Retinal pigment epithelial cell (primary cell): ENCODE results near the gene HOXB2.

Experiments
- DNase-seq: peaks from one replicate; pipeline ENCODE4 v3.0.0-alpha.2; 2010; ENCODE audit warnings: low read depth
- H3K4me3 ChIP-seq: 2 replicates; pipeline ENCODE4 v1.5.1; 2011; ENCODE audit warnings: mild to moderate bottlenecking, low read length, control low read depth, moderate library complexity
- TF ChIP-seq, protein P1 (sequence below): conservative IDR thresholded peaks from 2 replicates; pipeline ENCODE4 v1.5.1; 2011; ENCODE audit warnings: low read depth, low read length, control low read depth, inconsistent platforms

The HOXB2 gene

DNA sequence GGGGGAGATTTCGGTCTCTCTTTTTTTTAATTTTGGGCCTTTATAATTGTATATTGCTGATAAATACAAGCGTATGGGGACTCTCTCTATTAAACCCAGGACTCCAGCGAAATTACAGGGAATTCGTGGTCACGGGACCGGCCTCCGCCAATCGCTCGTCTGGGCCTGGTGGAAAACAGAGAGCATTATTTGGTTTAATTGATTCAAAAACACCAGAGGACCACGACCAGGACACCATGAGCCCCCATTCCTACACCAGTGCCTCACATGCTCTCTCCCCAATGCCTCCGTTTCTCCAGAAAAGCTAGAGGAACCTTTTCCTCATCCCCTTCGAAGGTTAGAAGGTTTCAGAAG lies at the start of gene HOXB2:
HOXB2 (minus strand) TSS at position 88 of the 354 bp plus-strand sequence. CDS start 198 bp downstream, outside the sequence.
- H3K4me3 ChIP-seq = peak within 1 kb of the TSS; percentile 36
- no peak for DNase-seq
- TF ChIP-seq, protein P1, sequence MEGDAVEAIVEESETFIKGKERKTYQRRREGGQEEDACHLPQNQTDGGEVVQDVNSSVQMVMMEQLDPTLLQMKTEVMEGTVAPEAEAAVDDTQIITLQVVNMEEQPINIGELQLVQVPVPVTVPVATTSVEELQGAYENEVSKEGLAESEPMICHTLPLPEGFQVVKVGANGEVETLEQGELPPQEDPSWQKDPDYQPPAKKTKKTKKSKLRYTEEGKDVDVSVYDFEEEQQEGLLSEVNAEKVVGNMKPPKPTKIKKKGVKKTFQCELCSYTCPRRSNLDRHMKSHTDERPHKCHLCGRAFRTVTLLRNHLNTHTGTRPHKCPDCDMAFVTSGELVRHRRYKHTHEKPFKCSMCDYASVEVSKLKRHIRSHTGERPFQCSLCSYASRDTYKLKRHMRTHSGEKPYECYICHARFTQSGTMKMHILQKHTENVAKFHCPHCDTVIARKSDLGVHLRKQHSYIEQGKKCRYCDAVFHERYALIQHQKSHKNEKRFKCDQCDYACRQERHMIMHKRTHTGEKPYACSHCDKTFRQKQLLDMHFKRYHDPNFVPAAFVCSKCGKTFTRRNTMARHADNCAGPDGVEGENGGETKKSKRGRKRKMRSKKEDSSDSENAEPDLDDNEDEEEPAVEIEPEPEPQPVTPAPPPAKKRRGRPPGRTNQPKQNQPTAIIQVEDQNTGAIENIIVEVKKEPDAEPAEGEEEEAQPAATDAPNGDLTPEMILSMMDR = no peak

DNA sequence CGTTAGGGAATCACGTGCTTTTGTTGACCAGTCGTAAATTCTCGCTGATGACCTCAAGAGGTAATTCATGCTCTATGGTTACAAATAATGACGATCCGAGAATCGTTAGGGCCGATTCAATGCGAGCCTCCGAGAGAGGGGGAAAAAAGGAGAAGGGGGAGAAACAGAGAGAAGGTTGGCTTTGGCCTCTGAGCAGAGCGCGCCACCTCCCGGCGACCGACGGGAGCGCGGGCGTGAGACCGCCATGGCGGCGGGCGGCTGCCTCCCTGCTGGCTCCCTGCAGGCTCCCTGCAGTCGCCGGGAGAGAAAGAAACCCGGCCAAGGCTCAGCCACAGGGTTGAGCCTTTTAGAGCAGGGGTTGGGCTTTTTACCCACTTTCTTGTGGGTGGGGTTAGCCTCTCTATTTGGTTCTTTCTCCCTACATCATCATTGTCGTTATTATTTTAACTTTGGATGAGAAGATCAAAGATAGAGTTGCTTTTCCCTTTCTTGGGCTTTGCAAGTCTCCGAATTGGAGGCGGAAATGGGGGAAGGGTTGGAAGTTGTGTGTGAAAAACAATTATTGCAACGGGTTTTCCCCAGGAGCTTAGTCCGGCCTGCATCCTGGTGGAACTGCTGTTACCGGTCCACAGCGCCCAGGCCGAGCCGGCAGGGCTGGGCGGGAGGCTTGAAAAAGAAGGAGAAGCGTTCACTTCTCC lies 49.1 kb upstream of the HOXB2 start:
- H3K4me3 ChIP-seq = no peak overlapping the region
- DNase-seq = no peak
- TF ChIP-seq, protein P1 = peak; percentile 88

DNA sequence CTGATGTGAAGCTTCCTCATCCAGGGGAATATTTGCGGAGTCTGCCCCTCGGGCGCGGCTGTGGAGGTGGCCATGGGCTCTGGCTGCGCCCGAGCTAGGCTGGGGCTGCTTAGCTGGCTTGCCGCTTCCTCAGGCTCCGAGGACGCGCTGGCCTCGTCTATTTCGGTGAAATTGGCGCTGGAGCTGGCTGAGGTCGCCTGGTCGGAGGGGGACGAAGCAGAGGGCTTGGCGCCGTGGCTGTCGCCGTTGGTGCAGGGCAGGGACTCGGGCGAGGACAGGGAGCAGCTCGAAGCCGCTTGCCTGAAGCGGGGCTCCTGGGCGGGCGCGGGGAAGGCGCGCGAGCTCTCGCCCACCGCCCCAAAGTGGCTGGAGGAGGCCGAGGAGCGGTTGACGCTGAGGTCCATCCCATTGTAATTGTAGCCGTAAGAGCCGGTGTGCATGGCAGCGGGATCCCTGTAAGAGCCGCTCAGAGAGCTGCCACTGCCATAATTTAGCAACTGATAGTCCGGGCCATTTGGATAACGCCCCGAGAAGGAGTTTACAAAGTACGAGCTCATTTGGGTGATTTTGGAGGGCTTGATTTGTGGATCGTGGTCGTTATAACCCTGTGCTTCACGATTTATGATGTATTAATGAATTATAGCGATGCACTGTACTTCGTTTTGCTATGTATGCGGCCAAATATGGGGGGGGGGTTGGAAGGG lies 48.4 kb upstream of the HOXB2 start, which contains the start of gene HOXB5:
HOXB5 (minus strand) TSS at position 654 of the 704 bp plus-strand sequence; CDS start at position 557, 97 bp downstream.
- DNase-seq = no peak
- TF ChIP-seq, protein P1 = no peak
- no peak within 1 kb of the TSS for H3K4me3 ChIP-seq

DNA sequence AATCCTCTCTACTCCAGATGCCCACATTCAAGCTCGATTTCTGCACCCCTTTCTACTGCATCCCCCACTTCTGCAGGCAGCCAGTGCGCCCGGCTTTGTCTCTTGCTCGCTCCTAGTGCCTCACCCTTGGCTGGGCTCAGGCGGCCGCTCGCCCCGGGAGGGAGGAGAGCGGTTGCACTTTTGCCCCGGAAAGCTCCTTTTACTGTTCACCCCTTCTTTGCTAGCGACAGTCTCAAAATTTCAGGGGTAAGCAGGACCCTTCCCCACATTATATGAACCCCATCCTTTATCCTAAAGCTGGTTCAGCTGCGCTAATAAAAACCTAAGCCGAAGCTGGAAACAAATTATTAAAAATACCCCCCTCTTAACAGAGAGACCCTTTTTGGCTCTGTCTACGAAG lies 47.7 kb upstream of the HOXB2 start:
- no peak for DNase-seq
- no peak overlapping the region for H3K4me3 ChIP-seq
- TF ChIP-seq, protein P1 = no peak

DNA sequence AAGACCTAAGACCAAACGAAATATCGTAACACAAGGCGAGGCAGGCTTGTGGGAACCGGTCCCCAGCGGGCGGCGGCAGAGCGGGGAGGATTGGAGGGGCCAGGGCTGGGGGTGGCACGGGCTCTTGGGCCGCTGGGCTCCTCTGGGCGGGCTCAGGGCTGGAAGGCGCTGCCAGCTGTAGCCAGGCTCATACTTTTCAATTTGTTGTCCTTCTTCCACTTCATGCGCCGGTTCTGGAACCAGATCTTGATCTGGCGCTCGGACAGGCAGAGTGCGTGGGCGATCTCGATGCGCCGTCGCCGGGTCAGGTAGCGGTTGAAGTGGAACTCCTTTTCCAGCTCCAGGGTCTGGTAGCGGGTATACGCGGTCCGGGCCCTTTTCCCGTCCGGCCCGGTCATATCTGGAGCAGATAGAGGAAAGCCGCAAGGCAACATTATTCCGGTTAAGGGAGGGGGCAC lies 47.2 kb upstream of the HOXB2 start:
- TF ChIP-seq, protein P1 = no peak
- no peak overlapping the region for H3K4me3 ChIP-seq
- no peak for DNase-seq

DNA sequence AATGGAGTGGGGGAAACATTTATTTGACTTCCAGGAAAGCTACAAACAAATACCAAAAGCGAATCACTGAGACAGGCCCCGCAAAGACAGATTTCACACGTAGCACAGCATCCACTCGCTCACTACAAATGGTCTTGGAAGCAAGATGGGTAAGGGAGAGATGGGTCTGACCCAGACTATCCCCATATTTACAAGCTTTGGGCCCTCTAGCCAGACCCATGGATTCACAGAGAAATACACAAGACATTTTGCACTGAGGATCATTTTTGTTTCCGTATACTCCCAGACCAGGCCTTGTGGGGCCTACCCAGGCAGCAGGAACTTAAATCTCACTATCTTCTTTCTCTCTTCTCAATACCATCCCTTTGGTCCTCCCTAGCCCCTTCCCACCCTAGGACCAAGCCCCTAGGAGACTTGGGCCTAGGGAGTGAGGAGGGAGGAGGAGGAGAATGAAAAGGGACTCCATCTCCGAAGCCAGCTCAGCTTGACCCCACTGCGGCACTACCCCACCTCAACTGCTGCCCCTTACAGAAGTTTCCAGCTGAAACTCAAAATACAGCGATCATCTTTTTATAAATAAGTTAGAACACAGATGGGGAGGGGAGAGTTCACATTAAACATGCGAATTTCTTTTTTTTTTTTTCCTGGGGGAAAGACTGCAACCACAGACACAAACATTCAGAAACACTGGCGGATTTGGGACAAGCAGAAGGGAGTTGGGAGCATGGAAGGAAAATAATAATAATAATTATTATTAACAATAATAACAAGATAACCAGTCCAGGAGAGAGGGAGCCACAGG lies 46.5 kb upstream of the HOXB2 start:
- no peak overlapping the region for H3K4me3 ChIP-seq
- TF ChIP-seq, protein P1 = no peak
- no peak for DNase-seq
